Fibroblast of lung (primary cell): ENCODE results near the gene STMN3. TPM values are rescaled to one million over a fixed set of nuclear protein-coding genes. Genes with fewer than 3 reads are reported as not detected.

Source experiments
- DNase-seq, 2 donors: peaks; one replicate each; pipeline versions ENCODE4 v3.0.0 to v3.0.0-alpha.2; 2010; ENCODE audit warnings: low read depth in 2 of 2
- H2AFZ ChIP-seq: 2 replicates; pipeline ENCODE4 v1.5.1; 2012; ENCODE audit warnings: low read length, control low read depth, inconsistent platforms
- H3K27ac ChIP-seq: 2 replicates; pipeline ENCODE4 v1.5.1; 2011; ENCODE audit warnings: low read length, control low read depth; ENCODE audit not compliant: insufficient read depth
- H3K27me3 ChIP-seq: 2 replicates; pipeline ENCODE4 v1.5.1; 2011; ENCODE audit warnings: mild to moderate bottlenecking, low read length; ENCODE audit not compliant: control insufficient read depth, insufficient read depth
- H3K36me3 ChIP-seq: 2 replicates; pipeline ENCODE4 v1.5.1; 2011; ENCODE audit warnings: low read length; ENCODE audit not compliant: control insufficient read depth, insufficient read depth
- H3K4me1 ChIP-seq: 2 replicates; pipeline ENCODE4 v1.5.1; 2011; ENCODE audit warnings: low read length; ENCODE audit not compliant: control insufficient read depth, insufficient read depth; ENCODE audit errors: extremely low read depth
- H3K4me2 ChIP-seq: 2 replicates; pipeline ENCODE4 v1.5.1; 2011; ENCODE audit warnings: low read length, control low read depth; ENCODE audit not compliant: insufficient read depth; ENCODE audit errors: extremely low read depth
- H3K4me3 ChIP-seq, 4 experiments: fragments of 200-600 bp in 1 of 4; sonication (generic) in 1 of 4; replicated peaks in 1 of 4; 2 replicates each; pipeline ENCODE4 v1.5.1; 2011 to 2016; ENCODE audit warnings: low read length in 4 of 4, low read depth in 3 of 4, mild to moderate bottlenecking in 3 of 4, control low read depth in 2 of 4, inconsistent platforms in 1 of 4, mixed read lengths in 1 of 4; ENCODE audit not compliant: insufficient read depth in 1 of 4; ENCODE audit errors: control extremely low read depth in 1 of 4
- H3K79me2 ChIP-seq: 2 replicates; pipeline ENCODE4 v1.5.1; 2012; ENCODE audit warnings: mild to moderate bottlenecking, low read length, inconsistent platforms; ENCODE audit not compliant: control insufficient read depth, insufficient read depth
- H3K9ac ChIP-seq: 2 replicates; pipeline ENCODE4 v1.5.1; 2011; ENCODE audit warnings: mild to moderate bottlenecking, low read length, control low read depth; ENCODE audit not compliant: insufficient read depth
- H3K9me3 ChIP-seq: 2 replicates; pipeline ENCODE4 v1.5.1; 2012; ENCODE audit warnings: low read depth, low read length; ENCODE audit not compliant: control insufficient read depth, insufficient read depth
- H4K20me1 ChIP-seq: 2 replicates; pipeline ENCODE4 v1.5.1; 2011; ENCODE audit warnings: low read length; ENCODE audit not compliant: control insufficient read depth, insufficient read depth; ENCODE audit errors: extremely low read depth
- CTCF ChIP-seq, 2 donors: IDR thresholded peaks in 1 of 2; conservative IDR thresholded peaks in 1 of 2; 1 replicate in 1 of 2; 2 replicates in 1 of 2; pipeline ENCODE4 v1.5.1; 2011 to 2012; ENCODE audit warnings: low read length in 2 of 2, control low read depth in 1 of 2, inconsistent platforms in 1 of 2, low read depth in 1 of 2, mild to moderate bottlenecking in 1 of 2
- EZH2 ChIP-seq: IDR thresholded peaks from 2 replicates; pipeline ENCODE4 v1.5.1; 2012; ENCODE audit warnings: low read length, control low read depth, mild to moderate bottlenecking; ENCODE audit errors: missing control alignments
- polyA plus RNA-seq, 2 donors: library from polyadenylated mRNA; depleted of rRNA in 1 of 2; stranded (reverse) in 1 of 2; unstranded in 1 of 2; fragments of >200 nt; gene quantifications; 2 replicates each; pipeline ENCODE4 v1.2.1, GENCODE V29; 2011 to 2012; ENCODE audit warnings: missing spikeins in 1 of 2
- total RNA-seq: library from RNA; depleted of rRNA; stranded (reverse); fragments of >200 nt; gene quantifications from 2 replicates; pipeline ENCODE4 v1.2.1, GENCODE V29; 2014

STMN3 gene
- total and polyA plus RNA-seq, 2 donors (not counting 1 experiment from before 2014, with no cell fraction given): 3.7 to 34.3 TPM

- H4K20me1 ChIP-seq: no peaks in the 10 kb centered on the region
- no peak for TF ChIP-seq EZH2
- no peak for TF ChIP-seq CTCF (conservative IDR thresholded peaks at IDR 0.05 in 1 of 2, IDR thresholded peaks at IDR 0.05 in 1 of 2; ENCODE audit: low read depth in 1 of 2, low read length in 2 of 2)
- H3K27me3 ChIP-seq: no peaks in the 10 kb centered on the region
- no peak overlapping the region for H3K4me2 ChIP-seq
- no peaks in the 10 kb centered on the region for H3K79me2 ChIP-seq
- DNase-seq: no peak
- H3K36me3 ChIP-seq: peaks cover 29% of the 10 kb centered on the region
- H3K27ac ChIP-seq: no peak overlapping the region
- H3K4me1 ChIP-seq: peaks cover 20% of the 10 kb centered on the region
- no peak overlapping the region for H3K9ac ChIP-seq
- H2AFZ ChIP-seq: no peak overlapping the region
- no peaks in the 10 kb centered on the region for H3K9me3 ChIP-seq
- H3K4me3 ChIP-seq: no peak overlapping the region
Observed at GRCh38 chr20:63690898-63691710, 37.9 kb upstream of the STMN3 start.

DNA sequence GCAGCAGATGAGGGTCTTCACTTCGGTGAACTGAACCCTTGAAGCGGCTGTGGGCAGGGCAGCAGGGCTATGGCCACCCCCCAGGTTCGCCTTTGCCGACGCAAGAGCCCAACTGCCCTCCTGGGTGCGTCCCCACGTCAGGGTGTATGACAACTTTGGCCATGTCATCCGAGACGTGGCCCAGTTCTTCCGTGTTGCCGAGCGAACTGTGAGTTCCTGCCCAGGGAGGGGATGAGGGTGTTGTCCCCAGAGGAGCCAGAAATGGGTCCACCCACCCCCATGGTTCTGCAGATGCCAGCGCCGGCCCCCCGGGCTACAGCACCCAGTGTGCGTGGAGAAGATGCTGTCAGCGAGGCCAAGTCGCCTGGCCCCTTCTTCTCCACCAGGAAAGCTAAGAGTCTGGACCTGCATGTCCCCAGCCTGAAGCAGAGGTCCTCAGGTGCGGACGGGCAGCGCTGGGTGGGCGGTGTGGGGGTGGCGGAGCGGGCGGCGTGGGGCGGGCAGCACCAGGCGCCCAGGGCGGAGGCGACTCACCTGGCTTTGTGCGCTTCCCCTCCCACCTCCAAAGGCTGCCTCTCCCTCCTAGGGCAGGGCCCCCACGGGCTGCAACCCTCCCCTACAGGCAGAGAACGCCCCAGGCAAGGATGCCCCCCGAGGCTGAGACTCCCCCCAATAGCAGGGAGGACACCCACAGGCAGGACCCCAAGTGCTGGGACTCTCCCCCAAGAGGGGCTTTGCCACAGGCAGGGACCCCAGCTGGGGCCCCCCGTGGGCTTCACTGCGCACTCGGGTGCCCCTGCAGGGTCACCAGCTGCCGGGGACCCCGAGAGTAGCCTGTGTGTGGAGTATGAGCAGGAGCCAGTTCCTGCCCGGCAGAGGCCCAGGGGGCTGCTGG is 37.0 kb upstream of the STMN3 start:
- Histone ChIP-seq H3K9ac (no peak overlapping the region), H3K4me3 (no peak overlapping the region), H3K27ac (no peak overlapping the region), H4K20me1 (no peaks in the 10 kb centered on the region), H3K36me3 (peaks cover 29% of the 10 kb centered on the region), H3K9me3 (no peaks in the 10 kb centered on the region), H2AFZ (no peak overlapping the region), H3K4me2 (no peak overlapping the region), H3K79me2 (peaks cover 2% of the 10 kb centered on the region), H3K4me1 (peaks cover 25% of the 10 kb centered on the region), H3K27me3 (no peaks in the 10 kb centered on the region)
- TF ChIP-seq CTCF (conservative IDR thresholded peaks at IDR 0.05 in 1 of 2, IDR thresholded peaks at IDR 0.05 in 1 of 2; ENCODE audit: low read depth in 1 of 2, low read length in 2 of 2) (no peak), EZH2 (no peak)
- no peak for DNase-seq
